PFSK-1 (cell line): ENCODE results near the gene P2RY12.

ENCODE experiments used
- FOXP2 ChIP-seq: optimal IDR thresholded peaks from 2 replicates; pipeline ENCODE3; 2011; ENCODE audit warnings: borderline replicate concordance, control low read depth, inconsistent platforms; ENCODE audit not compliant: insufficient read depth; ENCODE audit errors: extremely low read length, extremely low read depth
- POLR2AphosphoS5 ChIP-seq: IDR thresholded peaks from 2 replicates; pipeline ENCODE4 v1.6.1; 2012; ENCODE audit warnings: low read depth, mild to moderate bottlenecking, control low read depth, low read length, moderate library complexity
- TAF1 ChIP-seq: IDR thresholded peaks from 2 replicates; pipeline ENCODE4 v1.6.1; 2012; ENCODE audit warnings: low read length, control low read depth, borderline replicate concordance; ENCODE audit not compliant: insufficient read depth
- TF ChIP-seq, protein P1 (sequence below), 2 experiments: IDR thresholded peaks; 2 replicates each; pipeline versions ENCODE4 v1.6.1 to v1.8.0; 2011 to 2012; ENCODE audit warnings: low read depth in 2 of 2, low read length in 2 of 2, control low read depth in 1 of 2, inconsistent platforms in 1 of 2, mild to moderate bottlenecking in 1 of 2, moderate library complexity in 1 of 2; ENCODE audit not compliant: insufficient read depth in 1 of 2

DNA sequence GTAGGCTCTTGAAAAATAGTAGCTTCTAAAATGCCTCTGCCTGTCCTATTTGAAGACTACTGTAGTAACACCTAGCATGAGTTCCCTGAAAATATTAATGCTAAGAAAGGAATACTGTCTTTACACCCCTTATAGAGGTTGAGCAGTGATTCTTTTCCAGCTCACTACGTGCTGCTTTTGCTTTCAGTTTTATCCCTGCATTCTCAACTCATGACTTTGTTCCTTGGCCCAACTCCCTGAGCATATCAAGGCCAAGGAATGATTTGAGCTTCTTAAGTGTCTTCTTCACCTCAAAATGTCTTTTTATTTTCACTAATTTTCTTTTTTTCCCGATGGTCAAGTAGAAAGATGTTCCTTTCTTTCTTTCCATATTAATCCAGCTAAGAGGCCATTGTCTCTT lies 38.7 kb downstream of the P2RY12 start:
- TF ChIP-seq TAF1 (no peak), POLR2AphosphoS5 (no peak), FOXP2 (no peak)
- TF ChIP-seq, protein P1, sequence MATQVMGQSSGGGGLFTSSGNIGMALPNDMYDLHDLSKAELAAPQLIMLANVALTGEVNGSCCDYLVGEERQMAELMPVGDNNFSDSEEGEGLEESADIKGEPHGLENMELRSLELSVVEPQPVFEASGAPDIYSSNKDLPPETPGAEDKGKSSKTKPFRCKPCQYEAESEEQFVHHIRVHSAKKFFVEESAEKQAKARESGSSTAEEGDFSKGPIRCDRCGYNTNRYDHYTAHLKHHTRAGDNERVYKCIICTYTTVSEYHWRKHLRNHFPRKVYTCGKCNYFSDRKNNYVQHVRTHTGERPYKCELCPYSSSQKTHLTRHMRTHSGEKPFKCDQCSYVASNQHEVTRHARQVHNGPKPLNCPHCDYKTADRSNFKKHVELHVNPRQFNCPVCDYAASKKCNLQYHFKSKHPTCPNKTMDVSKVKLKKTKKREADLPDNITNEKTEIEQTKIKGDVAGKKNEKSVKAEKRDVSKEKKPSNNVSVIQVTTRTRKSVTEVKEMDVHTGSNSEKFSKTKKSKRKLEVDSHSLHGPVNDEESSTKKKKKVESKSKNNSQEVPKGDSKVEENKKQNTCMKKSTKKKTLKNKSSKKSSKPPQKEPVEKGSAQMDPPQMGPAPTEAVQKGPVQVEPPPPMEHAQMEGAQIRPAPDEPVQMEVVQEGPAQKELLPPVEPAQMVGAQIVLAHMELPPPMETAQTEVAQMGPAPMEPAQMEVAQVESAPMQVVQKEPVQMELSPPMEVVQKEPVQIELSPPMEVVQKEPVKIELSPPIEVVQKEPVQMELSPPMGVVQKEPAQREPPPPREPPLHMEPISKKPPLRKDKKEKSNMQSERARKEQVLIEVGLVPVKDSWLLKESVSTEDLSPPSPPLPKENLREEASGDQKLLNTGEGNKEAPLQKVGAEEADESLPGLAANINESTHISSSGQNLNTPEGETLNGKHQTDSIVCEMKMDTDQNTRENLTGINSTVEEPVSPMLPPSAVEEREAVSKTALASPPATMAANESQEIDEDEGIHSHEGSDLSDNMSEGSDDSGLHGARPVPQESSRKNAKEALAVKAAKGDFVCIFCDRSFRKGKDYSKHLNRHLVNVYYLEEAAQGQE (IDR thresholded peaks at IDR 0.05; ENCODE audit: insufficient read depth in 1 of 2, low read depth in 2 of 2, low read length in 2 of 2): no peak
